ENCODE results near the gene SH2D3C. TPM values are rescaled to one million over a fixed set of nuclear protein-coding genes. Genes with fewer than 3 reads are reported as not detected.

SH2D3C gene
- total and polyA plus RNA-seq, 9 of the 15 experiments (the other 6 are each of a cell fraction or from before 2014, with no cell fraction given), result 0.03 to 1.2 (median 0.22) TPM; not detected in 1

DNA sequence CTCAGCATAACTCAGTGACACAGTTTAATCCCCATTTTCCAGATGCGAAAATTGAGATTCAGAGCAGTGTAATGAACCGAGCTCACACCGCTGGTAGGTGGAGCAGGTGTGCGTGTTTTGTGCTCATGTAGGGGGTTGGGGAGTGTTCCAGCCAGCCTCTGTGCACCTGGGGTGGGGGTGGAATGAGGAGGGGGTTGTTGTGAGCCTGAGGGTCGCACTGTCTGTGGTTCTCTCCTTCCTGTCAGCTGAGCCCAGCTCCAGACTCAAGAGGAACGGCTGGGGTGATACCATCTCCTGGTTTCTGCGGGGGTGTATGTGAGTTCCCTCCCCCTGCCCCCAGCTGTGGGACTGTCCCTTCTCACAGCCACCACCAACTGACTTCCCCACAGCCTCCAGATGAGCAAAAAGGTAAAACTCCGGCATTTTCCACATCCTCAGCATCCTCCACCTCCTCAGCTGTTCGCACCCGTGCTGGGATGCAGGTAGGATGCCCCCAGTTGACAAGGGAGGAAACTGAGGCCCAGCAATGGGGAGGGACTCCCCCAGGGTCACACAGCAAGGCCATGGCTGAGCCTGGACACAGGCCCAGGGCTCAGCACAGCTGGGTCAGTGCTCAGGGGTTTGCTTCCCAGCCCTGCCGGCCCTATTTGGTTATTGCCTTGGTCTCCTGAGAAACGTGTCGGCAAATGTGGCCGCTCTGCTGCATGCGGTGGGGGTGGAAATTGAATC lies 2.1 kb downstream of the SH2D3C start (continued):
- TF ChIP-seq, protein P1, sequence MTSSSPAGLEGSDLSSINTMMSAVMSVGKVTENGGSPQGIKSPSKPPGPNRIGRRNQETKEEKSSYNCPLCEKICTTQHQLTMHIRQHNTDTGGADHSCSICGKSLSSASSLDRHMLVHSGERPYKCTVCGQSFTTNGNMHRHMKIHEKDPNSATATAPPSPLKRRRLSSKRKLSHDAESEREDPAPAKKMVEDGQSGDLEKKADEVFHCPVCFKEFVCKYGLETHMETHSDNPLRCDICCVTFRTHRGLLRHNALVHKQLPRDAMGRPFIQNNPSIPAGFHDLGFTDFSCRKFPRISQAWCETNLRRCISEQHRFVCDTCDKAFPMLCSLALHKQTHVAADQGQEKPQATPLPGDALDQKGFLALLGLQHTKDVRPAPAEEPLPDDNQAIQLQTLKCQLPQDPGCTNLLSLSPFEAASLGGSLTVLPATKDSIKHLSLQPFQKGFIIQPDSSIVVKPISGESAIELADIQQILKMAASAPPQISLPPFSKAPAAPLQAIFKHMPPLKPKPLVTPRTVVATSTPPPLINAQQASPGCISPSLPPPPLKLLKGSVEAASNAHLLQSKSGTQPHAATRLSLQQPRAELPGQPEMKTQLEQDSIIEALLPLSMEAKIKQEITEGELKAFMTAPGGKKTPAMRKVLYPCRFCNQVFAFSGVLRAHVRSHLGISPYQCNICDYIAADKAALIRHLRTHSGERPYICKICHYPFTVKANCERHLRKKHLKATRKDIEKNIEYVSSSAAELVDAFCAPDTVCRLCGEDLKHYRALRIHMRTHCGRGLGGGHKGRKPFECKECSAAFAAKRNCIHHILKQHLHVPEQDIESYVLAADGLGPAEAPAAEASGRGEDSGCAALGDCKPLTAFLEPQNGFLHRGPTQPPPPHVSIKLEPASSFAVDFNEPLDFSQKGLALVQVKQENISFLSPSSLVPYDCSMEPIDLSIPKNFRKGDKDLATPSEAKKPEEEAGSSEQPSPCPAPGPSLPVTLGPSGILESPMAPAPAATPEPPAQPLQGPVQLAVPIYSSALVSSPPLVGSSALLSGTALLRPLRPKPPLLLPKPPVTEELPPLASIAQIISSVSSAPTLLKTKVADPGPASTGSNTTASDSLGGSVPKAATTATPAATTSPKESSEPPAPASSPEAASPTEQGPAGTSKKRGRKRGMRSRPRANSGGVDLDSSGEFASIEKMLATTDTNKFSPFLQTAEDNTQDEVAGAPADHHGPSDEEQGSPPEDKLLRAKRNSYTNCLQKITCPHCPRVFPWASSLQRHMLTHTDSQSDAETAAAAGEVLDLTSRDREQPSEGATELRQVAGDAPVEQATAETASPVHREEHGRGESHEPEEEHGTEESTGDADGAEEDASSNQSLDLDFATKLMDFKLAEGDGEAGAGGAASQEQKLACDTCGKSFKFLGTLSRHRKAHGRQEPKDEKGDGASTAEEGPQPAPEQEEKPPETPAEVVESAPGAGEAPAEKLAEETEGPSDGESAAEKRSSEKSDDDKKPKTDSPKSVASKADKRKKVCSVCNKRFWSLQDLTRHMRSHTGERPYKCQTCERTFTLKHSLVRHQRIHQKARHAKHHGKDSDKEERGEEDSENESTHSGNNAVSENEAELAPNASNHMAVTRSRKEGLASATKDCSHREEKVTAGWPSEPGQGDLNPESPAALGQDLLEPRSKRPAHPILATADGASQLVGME (CRISPR knock-in tag; IDR thresholded peaks at IDR 0.05), result no peak
- TF ChIP-seq MED1 (CRISPR knock-in tag; IDR thresholded peaks at IDR 0.05; ENCODE audit: borderline replicate concordance) (no peak), CBFA2T3 (IDR thresholded peaks at IDR 0.05) (no peak), NR2C1 (IDR thresholded peaks at IDR 0.05) (no peak), NR2C1 (tag; IDR thresholded peaks at IDR 0.05) (no peak), BDP1 (IDR thresholded peaks at IDR 0.05; ENCODE audit: insufficient read depth, insufficient read length) (no peak), FOXJ3 (CRISPR knock-in tag; IDR thresholded peaks at IDR 0.05) (no peak), PCBP2 (IDR thresholded peaks at IDR 0.05; ENCODE audit: low read depth, low read length, poor library complexity, severe bottlenecking) (no peak)
- TF ChIP-seq, protein P2, sequence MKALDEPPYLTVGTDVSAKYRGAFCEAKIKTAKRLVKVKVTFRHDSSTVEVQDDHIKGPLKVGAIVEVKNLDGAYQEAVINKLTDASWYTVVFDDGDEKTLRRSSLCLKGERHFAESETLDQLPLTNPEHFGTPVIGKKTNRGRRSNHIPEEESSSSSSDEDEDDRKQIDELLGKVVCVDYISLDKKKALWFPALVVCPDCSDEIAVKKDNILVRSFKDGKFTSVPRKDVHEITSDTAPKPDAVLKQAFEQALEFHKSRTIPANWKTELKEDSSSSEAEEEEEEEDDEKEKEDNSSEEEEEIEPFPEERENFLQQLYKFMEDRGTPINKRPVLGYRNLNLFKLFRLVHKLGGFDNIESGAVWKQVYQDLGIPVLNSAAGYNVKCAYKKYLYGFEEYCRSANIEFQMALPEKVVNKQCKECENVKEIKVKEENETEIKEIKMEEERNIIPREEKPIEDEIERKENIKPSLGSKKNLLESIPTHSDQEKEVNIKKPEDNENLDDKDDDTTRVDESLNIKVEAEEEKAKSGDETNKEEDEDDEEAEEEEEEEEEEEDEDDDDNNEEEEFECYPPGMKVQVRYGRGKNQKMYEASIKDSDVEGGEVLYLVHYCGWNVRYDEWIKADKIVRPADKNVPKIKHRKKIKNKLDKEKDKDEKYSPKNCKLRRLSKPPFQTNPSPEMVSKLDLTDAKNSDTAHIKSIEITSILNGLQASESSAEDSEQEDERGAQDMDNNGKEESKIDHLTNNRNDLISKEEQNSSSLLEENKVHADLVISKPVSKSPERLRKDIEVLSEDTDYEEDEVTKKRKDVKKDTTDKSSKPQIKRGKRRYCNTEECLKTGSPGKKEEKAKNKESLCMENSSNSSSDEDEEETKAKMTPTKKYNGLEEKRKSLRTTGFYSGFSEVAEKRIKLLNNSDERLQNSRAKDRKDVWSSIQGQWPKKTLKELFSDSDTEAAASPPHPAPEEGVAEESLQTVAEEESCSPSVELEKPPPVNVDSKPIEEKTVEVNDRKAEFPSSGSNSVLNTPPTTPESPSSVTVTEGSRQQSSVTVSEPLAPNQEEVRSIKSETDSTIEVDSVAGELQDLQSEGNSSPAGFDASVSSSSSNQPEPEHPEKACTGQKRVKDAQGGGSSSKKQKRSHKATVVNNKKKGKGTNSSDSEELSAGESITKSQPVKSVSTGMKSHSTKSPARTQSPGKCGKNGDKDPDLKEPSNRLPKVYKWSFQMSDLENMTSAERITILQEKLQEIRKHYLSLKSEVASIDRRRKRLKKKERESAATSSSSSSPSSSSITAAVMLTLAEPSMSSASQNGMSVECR (CRISPR knock-in tag; IDR thresholded peaks at IDR 0.05), result 0 out of 2 replicates have a peak, but pooled peaks have one; percentile 33
- TF ChIP-seq, protein P3, sequence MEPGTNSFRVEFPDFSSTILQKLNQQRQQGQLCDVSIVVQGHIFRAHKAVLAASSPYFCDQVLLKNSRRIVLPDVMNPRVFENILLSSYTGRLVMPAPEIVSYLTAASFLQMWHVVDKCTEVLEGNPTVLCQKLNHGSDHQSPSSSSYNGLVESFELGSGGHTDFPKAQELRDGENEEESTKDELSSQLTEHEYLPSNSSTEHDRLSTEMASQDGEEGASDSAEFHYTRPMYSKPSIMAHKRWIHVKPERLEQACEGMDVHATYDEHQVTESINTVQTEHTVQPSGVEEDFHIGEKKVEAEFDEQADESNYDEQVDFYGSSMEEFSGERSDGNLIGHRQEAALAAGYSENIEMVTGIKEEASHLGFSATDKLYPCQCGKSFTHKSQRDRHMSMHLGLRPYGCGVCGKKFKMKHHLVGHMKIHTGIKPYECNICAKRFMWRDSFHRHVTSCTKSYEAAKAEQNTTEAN (CRISPR knock-in tag; IDR thresholded peaks at IDR 0.05), result no peak
- TF ChIP-seq, protein P4, sequence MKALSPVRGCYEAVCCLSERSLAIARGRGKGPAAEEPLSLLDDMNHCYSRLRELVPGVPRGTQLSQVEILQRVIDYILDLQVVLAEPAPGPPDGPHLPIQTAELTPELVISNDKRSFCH (CRISPR knock-in tag; IDR thresholded peaks at IDR 0.05), result no peak
- TF ChIP-seq, protein P4 (tag; IDR thresholded peaks at IDR 0.05), result no peak
- TF ChIP-seq, protein P5, sequence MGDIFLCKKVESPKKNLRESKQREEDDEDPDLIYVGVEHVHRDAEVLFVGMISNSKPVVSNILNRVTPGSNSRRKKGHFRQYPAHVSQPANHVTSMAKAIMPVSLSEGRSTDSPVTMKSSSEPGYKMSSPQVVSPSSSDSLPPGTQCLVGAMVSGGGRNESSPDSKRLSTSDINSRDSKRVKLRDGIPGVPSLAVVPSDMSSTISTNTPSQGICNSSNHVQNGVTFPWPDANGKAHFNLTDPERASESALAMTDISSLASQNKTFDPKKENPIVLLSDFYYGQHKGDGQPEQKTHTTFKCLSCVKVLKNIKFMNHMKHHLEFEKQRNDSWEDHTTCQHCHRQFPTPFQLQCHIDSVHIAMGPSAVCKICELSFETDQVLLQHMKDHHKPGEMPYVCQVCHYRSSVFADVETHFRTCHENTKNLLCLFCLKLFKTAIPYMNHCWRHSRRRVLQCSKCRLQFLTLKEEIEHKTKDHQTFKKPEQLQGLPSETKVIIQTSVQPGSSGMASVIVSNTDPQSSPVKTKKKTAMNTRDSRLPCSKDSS (IDR thresholded peaks at IDR 0.05; ENCODE audit: low read depth, partially characterized antibody), result no peak

Data from K562 (cell line).